Measurements from ENCODE around the gene CANX.

The CANX gene

GRCh38 chr5:179780362-179780761 lies 81.6 kb downstream of the CANX start:
- DNase-seq: no peak

Measured in NCI-H2171 treated with DMSO at 0.1 percent for 48 hours (cell line).